H1 (cell line): ENCODE results near the gene ARCN1.

Experiments used
- CHD2 ChIP-seq: IDR thresholded peaks from 2 replicates; pipeline ENCODE4 v1.6.1; 2012; ENCODE audit warnings: low read length, improper control_type of control experiment
- EP300 ChIP-seq, 2 experiments: IDR thresholded peaks; 1 replicate in 1 of 2; 2 replicates in 1 of 2; pipeline ENCODE4 v1.6.1; 2011 to 2012; ENCODE audit warnings: low read depth in 2 of 2, low read length in 2 of 2, mild to moderate bottlenecking in 2 of 2, borderline replicate concordance in 1 of 2, inconsistent platforms in 1 of 2, moderate library complexity in 1 of 2
- EZH2 ChIP-seq: fragments of 200-600 bp; sonication (generic); IDR thresholded peaks from 2 replicates; pipeline ENCODE4 v1.7.1; 2012; ENCODE audit warnings: low read depth, mild to moderate bottlenecking, moderate library complexity, low read length, inconsistent platforms; ENCODE audit not compliant: severe bottlenecking
- JUN ChIP-seq: IDR thresholded peaks from 2 replicates; pipeline ENCODE4 v1.6.1; 2011; ENCODE audit warnings: low read depth, mild to moderate bottlenecking, improper control_type of control experiment, low read length
- POLR2A ChIP-seq, 2 experiments: IDR thresholded peaks; 1 replicate in 1 of 2; 2 replicates in 1 of 2; pipeline ENCODE4 v1.6.1; 2011; ENCODE audit warnings: low read depth in 2 of 2, low read length in 2 of 2, mild to moderate bottlenecking in 2 of 2; ENCODE audit errors: control extremely low read depth in 1 of 2
- POLR2AphosphoS5 ChIP-seq: IDR thresholded peaks from 2 replicates; pipeline ENCODE4 v1.6.1; 2011; ENCODE audit warnings: low read depth, low read length
- RNF2 ChIP-seq: fragments of 200-900, 300-1000 bp; sonication (generic); IDR thresholded peaks from 2 replicates; pipeline ENCODE4 v1.7.1; 2016; ENCODE audit warnings: borderline replicate concordance, low read depth, mild to moderate bottlenecking, antibody characterized with exemption, low read length; ENCODE audit not compliant: poor library complexity, severe bottlenecking; ENCODE audit errors: missing control alignments
- TBP ChIP-seq: IDR thresholded peaks from 2 replicates; pipeline ENCODE4 v1.6.1; 2011; ENCODE audit warnings: low read depth, low read length, improper control_type of control experiment
- TF ChIP-seq, protein P1 (sequence below), 3 experiments: IDR thresholded peaks; 1 replicate in 2 of 3; 2 replicates in 1 of 3; pipeline versions ENCODE4 v1.5.1 to v1.6.1; 2011; ENCODE audit warnings: low read length in 3 of 3, mild to moderate bottlenecking in 3 of 3, inconsistent platforms in 2 of 3, low read depth in 1 of 3, moderate library complexity in 1 of 3; ENCODE audit not compliant: insufficient read depth in 1 of 3; ENCODE audit errors: control extremely low read depth in 1 of 3

DNA sequence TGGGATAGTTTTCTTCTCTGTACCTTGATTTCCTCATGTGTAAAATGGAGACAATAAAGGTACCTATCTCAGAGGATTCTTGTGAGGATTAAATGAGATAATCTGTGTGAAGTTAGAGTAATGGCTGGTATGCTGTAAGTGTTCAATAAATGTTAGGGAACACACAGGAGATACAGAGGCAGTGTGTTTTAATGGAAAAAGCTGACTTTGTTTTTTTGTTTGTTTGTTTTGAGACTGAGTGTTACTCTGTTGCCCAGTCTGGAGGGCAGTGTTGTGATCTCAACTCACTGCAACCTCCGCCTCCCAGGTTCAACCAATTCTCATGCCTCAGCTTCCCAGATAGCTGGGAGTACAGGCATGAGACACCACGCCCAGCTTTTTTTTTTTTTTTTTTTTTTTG, 2.5 kb upstream of the ARCN1 start:
- TF ChIP-seq POLR2AphosphoS5, result no peak
- TF ChIP-seq EZH2, result no peak
- no peak for TF ChIP-seq TBP
- no peak for TF ChIP-seq CHD2
- TF ChIP-seq, protein P1, sequence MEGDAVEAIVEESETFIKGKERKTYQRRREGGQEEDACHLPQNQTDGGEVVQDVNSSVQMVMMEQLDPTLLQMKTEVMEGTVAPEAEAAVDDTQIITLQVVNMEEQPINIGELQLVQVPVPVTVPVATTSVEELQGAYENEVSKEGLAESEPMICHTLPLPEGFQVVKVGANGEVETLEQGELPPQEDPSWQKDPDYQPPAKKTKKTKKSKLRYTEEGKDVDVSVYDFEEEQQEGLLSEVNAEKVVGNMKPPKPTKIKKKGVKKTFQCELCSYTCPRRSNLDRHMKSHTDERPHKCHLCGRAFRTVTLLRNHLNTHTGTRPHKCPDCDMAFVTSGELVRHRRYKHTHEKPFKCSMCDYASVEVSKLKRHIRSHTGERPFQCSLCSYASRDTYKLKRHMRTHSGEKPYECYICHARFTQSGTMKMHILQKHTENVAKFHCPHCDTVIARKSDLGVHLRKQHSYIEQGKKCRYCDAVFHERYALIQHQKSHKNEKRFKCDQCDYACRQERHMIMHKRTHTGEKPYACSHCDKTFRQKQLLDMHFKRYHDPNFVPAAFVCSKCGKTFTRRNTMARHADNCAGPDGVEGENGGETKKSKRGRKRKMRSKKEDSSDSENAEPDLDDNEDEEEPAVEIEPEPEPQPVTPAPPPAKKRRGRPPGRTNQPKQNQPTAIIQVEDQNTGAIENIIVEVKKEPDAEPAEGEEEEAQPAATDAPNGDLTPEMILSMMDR (IDR thresholded peaks at IDR 0.05; ENCODE audit: control extremely low read depth in 1 of 3, insufficient read depth in 1 of 3, low read depth in 1 of 3, low read length in 3 of 3), result no peak
- TF ChIP-seq POLR2A (IDR thresholded peaks at IDR 0.05; ENCODE audit: control extremely low read depth in 1 of 2, low read depth in 2 of 2, low read length in 2 of 2), result no peak
- TF ChIP-seq EP300 (IDR thresholded peaks at IDR 0.05; ENCODE audit: borderline replicate concordance in 1 of 2, low read depth in 2 of 2, low read length in 2 of 2), result no peak
- no peak for TF ChIP-seq RNF2
- no peak for TF ChIP-seq JUN
